GM19099 (cell line): ENCODE measurements around the gene ADTRP.

ENCODE experiments used
- POLR2A ChIP-seq: IDR thresholded peaks from 3 replicates; pipeline ENCODE4 v1.6.1; 2011; ENCODE audit warnings: low read depth; ENCODE audit not compliant: insufficient read length; ENCODE audit errors: extremely low read depth

Gene ADTRP

GRCh38 chr6:11778648-11779328 lies at the start of gene ADTRP:
Gene ADTRP (minus strand): TSS chr6:11778803. CDS start chr6:11778759, 44 bp downstream.
- no peak for TF ChIP-seq POLR2A

DNA sequence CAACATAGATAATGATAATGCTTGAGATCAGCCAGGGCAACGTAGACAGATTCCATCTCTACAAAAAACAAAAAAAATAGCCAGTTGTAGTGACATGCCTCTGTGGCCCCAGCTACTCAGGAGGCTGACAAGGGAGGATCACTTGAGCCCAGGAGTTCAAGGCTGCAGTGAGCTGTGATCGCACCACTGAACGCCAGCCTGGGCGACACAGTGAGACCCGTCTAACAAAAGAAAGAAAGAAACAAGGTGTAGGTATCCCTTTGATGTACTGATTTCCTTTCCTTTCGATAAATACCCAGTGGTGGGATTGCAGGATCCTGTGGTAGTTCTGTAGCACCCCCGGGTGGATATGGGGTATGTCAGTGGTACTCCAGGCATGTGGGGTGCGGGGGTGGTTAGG lies 48.2 kb upstream of the ADTRP start:
- TF ChIP-seq POLR2A, result no peak

GRCh38 chr6:11824986-11825385 lies 46.4 kb upstream of the ADTRP start:
- no peak for TF ChIP-seq POLR2A

- TF ChIP-seq POLR2A, result no peak
Observed at GRCh38 chr6:11822346-11822745, 43.7 kb upstream of the ADTRP start.

DNA sequence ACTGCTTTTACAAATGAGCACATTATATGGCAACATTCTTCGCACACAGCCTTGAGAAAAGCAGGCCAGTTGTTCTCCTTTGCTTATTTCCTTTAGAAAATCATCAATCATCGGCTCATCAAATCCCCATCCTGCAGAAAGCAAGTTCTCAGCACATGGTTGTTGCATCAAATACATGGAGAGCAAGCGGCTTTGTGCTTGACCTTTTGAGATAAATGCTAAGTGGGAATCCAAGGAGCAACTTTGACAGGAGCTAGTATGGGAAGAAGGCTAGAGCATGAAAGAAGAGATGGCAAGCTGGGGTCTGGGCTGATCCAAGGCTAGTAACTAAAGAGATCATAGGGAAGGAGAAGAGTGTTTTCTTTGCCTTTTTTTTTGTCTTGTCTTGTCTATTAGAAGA lies 43.2 kb upstream of the ADTRP start:
- no peak for TF ChIP-seq POLR2A

- TF ChIP-seq POLR2A, result no peak
Observed at GRCh38 chr6:11820821-11821220, 42.2 kb upstream of the ADTRP start.

DNA sequence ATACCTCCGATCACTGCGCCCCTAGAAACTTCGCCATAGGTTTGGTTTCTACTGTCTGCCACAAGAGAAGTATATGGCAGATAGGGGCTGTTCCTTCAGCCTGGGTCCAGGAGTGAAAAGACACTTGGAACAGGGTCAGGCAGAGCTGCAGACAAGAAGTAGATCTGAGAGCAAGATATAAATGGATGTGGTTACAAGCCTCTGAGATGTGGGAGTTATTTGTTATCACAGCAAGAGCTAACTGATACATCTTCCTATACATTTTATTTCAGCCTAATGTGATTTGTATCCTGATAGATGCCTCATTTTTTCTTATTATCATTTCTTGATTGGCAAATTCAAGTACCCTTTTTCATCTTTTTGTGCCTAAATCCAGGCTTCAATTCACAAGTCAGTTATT lies 40.9 kb upstream of the ADTRP start:
- TF ChIP-seq POLR2A, result no peak

- TF ChIP-seq POLR2A, result no peak
Observed at GRCh38 chr6:11815231-11815630, 36.6 kb upstream of the ADTRP start.

DNA sequence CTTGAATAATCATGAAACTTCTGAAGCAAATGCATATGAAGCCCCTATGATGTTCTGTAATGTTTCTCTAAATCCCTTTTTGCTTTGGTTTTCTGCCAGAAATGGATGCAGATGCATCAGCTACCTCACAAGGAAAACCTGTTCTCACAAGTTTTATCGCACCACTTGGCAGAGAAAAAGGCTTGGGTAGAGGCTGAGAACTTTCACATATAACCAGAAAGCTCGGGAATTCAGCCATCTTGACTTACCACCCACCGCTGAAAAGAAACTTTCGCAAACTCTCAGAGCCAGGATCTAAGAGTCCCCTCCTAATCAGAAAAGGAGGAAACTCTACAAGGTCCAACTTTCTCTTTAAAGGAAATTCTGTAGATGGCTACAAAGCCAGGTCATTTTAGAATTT lies 36.2 kb upstream of the ADTRP start:
- no peak for TF ChIP-seq POLR2A

DNA sequence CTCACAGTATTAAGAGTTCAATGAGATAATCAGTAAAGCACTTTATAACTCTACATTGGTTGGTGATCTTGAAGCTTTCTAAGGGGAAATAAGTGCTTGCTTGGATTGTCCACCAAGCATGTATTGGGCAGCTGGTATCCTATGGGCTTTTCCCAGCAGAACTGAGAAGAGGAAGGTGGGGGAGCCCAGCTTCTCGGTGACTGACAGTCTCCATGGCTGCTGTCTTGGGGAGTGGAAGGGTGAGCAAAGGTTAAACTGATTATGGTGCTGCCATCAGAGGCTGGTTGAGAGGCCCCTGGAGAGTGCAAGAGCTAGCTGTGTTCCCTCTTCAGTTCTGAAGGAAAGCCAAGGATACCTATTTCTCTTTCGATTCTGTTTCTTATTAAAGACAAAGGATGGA lies 35.5 kb upstream of the ADTRP start:
- no peak for TF ChIP-seq POLR2A

GRCh38 chr6:11813606-11814005 lies 35.0 kb upstream of the ADTRP start:
- no peak for TF ChIP-seq POLR2A

DNA sequence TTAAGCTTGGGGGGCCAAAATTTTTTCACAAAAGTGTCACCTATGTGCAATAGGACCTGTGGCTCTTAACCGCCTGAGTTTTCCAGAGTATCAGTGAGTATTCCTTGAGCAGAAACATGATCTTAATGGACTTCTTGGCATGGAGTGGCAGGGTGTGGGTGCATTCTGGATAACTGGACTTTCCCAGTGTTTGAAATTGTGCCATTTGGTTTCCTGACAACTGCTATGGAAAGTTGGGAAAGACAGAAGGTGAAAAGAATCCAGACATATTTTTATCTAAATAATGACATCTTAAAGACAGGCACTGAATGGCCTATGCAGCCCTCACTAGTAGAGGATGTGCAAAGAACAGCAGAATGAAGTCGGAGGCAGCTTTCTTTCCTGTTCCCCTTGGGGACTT lies 34.3 kb upstream of the ADTRP start:
- TF ChIP-seq POLR2A, result no peak

DNA sequence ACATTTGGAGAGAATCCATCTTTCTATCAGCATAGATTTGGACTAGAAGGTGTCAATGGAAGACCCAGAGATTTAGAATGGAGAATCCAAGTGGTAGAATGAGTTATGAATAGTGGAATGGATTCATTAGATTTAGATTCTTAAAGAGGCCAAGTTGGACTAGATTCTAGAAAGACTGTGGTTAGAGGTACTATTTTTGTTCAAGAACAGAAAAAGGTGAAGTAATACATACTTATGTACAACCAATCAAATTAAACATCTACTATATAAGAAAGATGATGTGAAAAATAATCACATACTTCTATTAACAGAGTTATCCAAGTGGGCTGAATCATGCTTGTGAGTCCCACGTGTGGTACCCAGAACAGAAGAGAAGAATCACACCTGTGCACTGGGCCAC lies 33.8 kb upstream of the ADTRP start:
- TF ChIP-seq POLR2A, result no peak

- no peak for TF ChIP-seq POLR2A
Observed at GRCh38 chr6:11811644-11812264, 33.2 kb upstream of the ADTRP start.

GRCh38 chr6:11810854-11811643 lies 32.4 kb upstream of the ADTRP start:
- TF ChIP-seq POLR2A, result no peak

DNA sequence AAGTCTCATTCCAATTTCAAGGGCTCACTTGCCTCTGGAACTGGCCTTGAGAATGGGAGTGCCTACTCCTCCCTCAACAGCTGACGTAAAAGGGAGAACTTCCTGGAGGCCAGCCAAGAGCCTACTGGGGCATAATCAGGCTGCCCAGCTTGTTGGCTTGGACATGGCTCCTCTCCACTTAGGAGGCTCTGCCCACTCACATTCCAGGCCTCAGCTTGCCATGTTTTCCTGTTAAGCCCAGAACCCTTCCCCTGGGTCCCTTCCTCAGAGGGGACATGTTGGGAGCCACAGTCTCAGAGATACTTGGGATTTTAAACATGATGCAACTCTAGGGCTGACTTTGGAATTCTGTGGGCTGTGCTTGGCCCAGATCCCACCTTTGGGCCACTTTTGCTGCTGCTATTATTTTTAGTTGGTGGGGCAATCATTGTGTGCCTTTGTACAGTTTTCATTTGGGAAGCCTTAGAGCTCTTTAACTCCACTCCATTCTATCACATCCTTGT lies 31.5 kb upstream of the ADTRP start:
- no peak for TF ChIP-seq POLR2A
